Stimulated activated CD8-positive, alpha-beta memory T cell treated with anti-CD3 and anti-CD28 coated beads, Interleukin-15, amount 100 ng/mL, for 4 hours (primary cell): Measurements from ENCODE around the gene RNF208.
A peak's percentile ranks its signal among the peaks of the same experiment; 100 is the strongest.

Experiments used
- DNase-seq, 2 donors: peaks; one replicate each; pipeline ENCODE4 v3.0.0-alpha.2; 2020; ENCODE audit warnings: low read depth in 2 of 2

RNF208 gene

GRCh38 chr9:137214620-137215019, 7.4 kb downstream of the RNF208 start:
- DNase-seq = no peak

- DNase-seq = no peak
Measured at GRCh38 chr9:137213160-137214060, 8.6 kb downstream of the RNF208 start.

GRCh38 chr9:137212520-137212919, 9.5 kb downstream of the RNF208 start:
- no peak for DNase-seq

GRCh38 chr9:137211532-137211931, 10.5 kb downstream of the RNF208 start:
- no peak for DNase-seq

GRCh38 chr9:137206602-137207001, 15.4 kb downstream of the RNF208 start:
- no peak for DNase-seq

- DNase-seq = peak; percentile 84
Measured at GRCh38 chr9:137205126-137206069, 16.6 kb downstream of the RNF208 start, which contains the start of the genes NDOR1 and TMEM203. TSS of gene NDOR1 (plus strand) at chr9:137205700. CDS start at chr9:137205778, 78 bp downstream. TSS of gene TMEM203 (minus strand) at chr9:137205648. CDS start at chr9:137205414, 234 bp downstream.

- no peak for DNase-seq
Measured at GRCh38 chr9:137204731-137205125, 17.3 kb downstream of the RNF208 start.

- no peak for DNase-seq
Measured at GRCh38 chr9:137202966-137203365, 19.1 kb downstream of the RNF208 start.

GRCh38 chr9:137201205-137201868, 20.7 kb downstream of the RNF208 start:
- DNase-seq = no peak

GRCh38 chr9:137200311-137201204, 21.5 kb downstream of the RNF208 start, which contains the start of gene TPRN:
TSS of gene TPRN (minus strand) at chr9:137200741. CDS start at chr9:137200711, 30 bp downstream.
- peak; percentile 96 to 99 for DNase-seq

- DNase-seq = no peak
Measured at GRCh38 chr9:137199411-137200121, 22.5 kb downstream of the RNF208 start.

GRCh38 chr9:137198902-137199283, 23.1 kb downstream of the RNF208 start:
- DNase-seq = no peak

- DNase-seq = no peak
Measured at GRCh38 chr9:137198051-137198901, 23.8 kb downstream of the RNF208 start.

GRCh38 chr9:137195525-137196220, 26.4 kb downstream of the RNF208 start:
- DNase-seq = no peak

GRCh38 chr9:137194909-137195308, 27.1 kb downstream of the RNF208 start:
- no peak for DNase-seq

- DNase-seq = no peak
Measured at GRCh38 chr9:137194388-137194787, 27.7 kb downstream of the RNF208 start.

GRCh38 chr9:137193771-137194170, 28.3 kb downstream of the RNF208 start:
- no peak for DNase-seq

- no peak for DNase-seq
Measured at GRCh38 chr9:137192859-137193258, 29.2 kb downstream of the RNF208 start.
